ENCODE results near the gene ZNF2.

ZNF2 gene

GRCh38 chr2:95203911-95204310 is 38.3 kb downstream of the ZNF2 start:
- Histone ChIP-seq H3K4me1 (ENCODE audit: control insufficient read depth, insufficient read depth, low read length, poor library complexity, severe bottlenecking) (peaks cover 5% of the 10 kb centered on the region), H3K36me3 (ENCODE audit: control insufficient read depth, insufficient read depth, low read length) (no peaks in the 10 kb centered on the region), H3K27me3 (replicated peaks; ENCODE audit: control insufficient read depth, insufficient read depth, low read length, poor library complexity, severe bottlenecking) (no peaks in the 10 kb centered on the region), H3K9me3 (ENCODE audit: control insufficient read depth, low read length) (no peaks in the 10 kb centered on the region), H3K27ac (ENCODE audit: insufficient read depth, low read length, poor library complexity, severe bottlenecking) (no peak overlapping the region), H3K4me3 (ENCODE audit: insufficient read depth, low read depth, low read length, poor library complexity, severe bottlenecking) (no peak overlapping the region)
- no peak for DNase-seq

- H3K27me3 ChIP-seq (replicated peaks; ENCODE audit: control insufficient read depth, insufficient read depth, low read length, poor library complexity, severe bottlenecking), result no peaks in the 10 kb centered on the region
- no peak for DNase-seq
- no peak overlapping the region for H3K4me3 ChIP-seq (ENCODE audit: insufficient read depth, low read depth, low read length, poor library complexity, severe bottlenecking)
- H3K36me3 ChIP-seq (ENCODE audit: control insufficient read depth, insufficient read depth, low read length), result no peaks in the 10 kb centered on the region
- H3K4me1 ChIP-seq (ENCODE audit: control insufficient read depth, insufficient read depth, low read length, poor library complexity, severe bottlenecking), result peaks cover 5% of the 10 kb centered on the region
- no peaks in the 10 kb centered on the region for H3K9me3 ChIP-seq (ENCODE audit: control insufficient read depth, low read length)
- no peak overlapping the region for H3K27ac ChIP-seq (ENCODE audit: insufficient read depth, low read length, poor library complexity, severe bottlenecking)
Measured at GRCh38 chr2:95204396-95204795, 38.8 kb downstream of the ZNF2 start.

- Histone ChIP-seq H3K4me3 (ENCODE audit: insufficient read depth, low read depth, low read length, poor library complexity, severe bottlenecking) (no peak overlapping the region), H3K27ac (ENCODE audit: insufficient read depth, low read length, poor library complexity, severe bottlenecking) (no peak overlapping the region), H3K9me3 (ENCODE audit: control insufficient read depth, low read length) (no peaks in the 10 kb centered on the region), H3K36me3 (ENCODE audit: control insufficient read depth, insufficient read depth, low read length) (peaks cover 5% of the 10 kb centered on the region), H3K27me3 (replicated peaks; ENCODE audit: control insufficient read depth, insufficient read depth, low read length, poor library complexity, severe bottlenecking) (no peaks in the 10 kb centered on the region), H3K4me1 (ENCODE audit: control insufficient read depth, insufficient read depth, low read length, poor library complexity, severe bottlenecking) (peaks cover 5% of the 10 kb centered on the region)
- no peak for DNase-seq
Measured at GRCh38 chr2:95206096-95206495, 40.5 kb downstream of the ZNF2 start.

- Histone ChIP-seq H3K27me3 (replicated peaks; ENCODE audit: control insufficient read depth, insufficient read depth, low read length, poor library complexity, severe bottlenecking) (no peaks in the 10 kb centered on the region), H3K4me1 (ENCODE audit: control insufficient read depth, insufficient read depth, low read length, poor library complexity, severe bottlenecking) (peaks cover 5% of the 10 kb centered on the region), H3K9me3 (ENCODE audit: control insufficient read depth, low read length) (peaks cover 3% of the 10 kb centered on the region), H3K36me3 (ENCODE audit: control insufficient read depth, insufficient read depth, low read length) (peaks cover 16% of the 10 kb centered on the region), H3K27ac (ENCODE audit: insufficient read depth, low read length, poor library complexity, severe bottlenecking) (peak within 1 kb of the TSS; percentile 72), H3K4me3 (ENCODE audit: insufficient read depth, low read depth, low read length, poor library complexity, severe bottlenecking) (peak within 1 kb of the TSS; percentile 88)
- peak; percentile 55 to 65 (median 63) for DNase-seq
Measured at GRCh38 chr2:95207111-95207961, 41.7 kb downstream of the ZNF2 start, which contains the start of gene ZNF892. Gene ZNF892, plus strand, starts transcription at chr2:95207521. Its CDS starts 295 bp downstream, at chr2:95207816.

- DNase-seq, result no peak
- Histone ChIP-seq H3K36me3 (ENCODE audit: control insufficient read depth, insufficient read depth, low read length) (peaks cover 23% of the 10 kb centered on the region), H3K27ac (ENCODE audit: insufficient read depth, low read length, poor library complexity, severe bottlenecking) (no peak overlapping the region)
Measured at GRCh38 chr2:95208106-95208505, 42.5 kb downstream of the ZNF2 start.

GRCh38 chr2:95215018-95215612 is 49.5 kb downstream of the ZNF2 start:
- H3K27ac ChIP-seq (ENCODE audit: insufficient read depth, low read length, poor library complexity, severe bottlenecking), result no peak overlapping the region
- peaks cover 44% of the 10 kb centered on the region for H3K36me3 ChIP-seq (ENCODE audit: control insufficient read depth, insufficient read depth, low read length)
- no peak for DNase-seq
- H3K27me3 ChIP-seq (replicated peaks; ENCODE audit: control insufficient read depth, insufficient read depth, low read length, poor library complexity, severe bottlenecking), result no peaks in the 10 kb centered on the region
- no peaks in the 10 kb centered on the region for H3K4me1 ChIP-seq (ENCODE audit: control insufficient read depth, insufficient read depth, low read length, poor library complexity, severe bottlenecking)
- H3K4me3 ChIP-seq (ENCODE audit: insufficient read depth, low read depth, low read length, poor library complexity, severe bottlenecking), result no peak overlapping the region
- peaks cover 57% of the 10 kb centered on the region for H3K9me3 ChIP-seq (ENCODE audit: control insufficient read depth, low read length)

More at GRCh38 chr2:95208106-95208505, 42.5 kb downstream of the ZNF2 start:
- peaks cover 5% of the 10 kb centered on the region for H3K4me1 ChIP-seq (ENCODE audit: control insufficient read depth, insufficient read depth, low read length, poor library complexity, severe bottlenecking)
- peak overlapping the region; percentile 88 for H3K4me3 ChIP-seq (ENCODE audit: insufficient read depth, low read depth, low read length, poor library complexity, severe bottlenecking)
- no peaks in the 10 kb centered on the region for H3K27me3 ChIP-seq (replicated peaks; ENCODE audit: control insufficient read depth, insufficient read depth, low read length, poor library complexity, severe bottlenecking)
- peaks cover 5% of the 10 kb centered on the region for H3K9me3 ChIP-seq (ENCODE audit: control insufficient read depth, low read length)

- Histone ChIP-seq H3K27ac (ENCODE audit: insufficient read depth, low read length, poor library complexity, severe bottlenecking) (no peak overlapping the region), H3K27me3 (replicated peaks; ENCODE audit: control insufficient read depth, insufficient read depth, low read length, poor library complexity, severe bottlenecking) (no peaks in the 10 kb centered on the region), H3K9me3 (ENCODE audit: control insufficient read depth, low read length) (peaks cover 50% of the 10 kb centered on the region), H3K4me1 (ENCODE audit: control insufficient read depth, insufficient read depth, low read length, poor library complexity, severe bottlenecking) (no peaks in the 10 kb centered on the region), H3K36me3 (ENCODE audit: control insufficient read depth, insufficient read depth, low read length) (no peaks in the 10 kb centered on the region), H3K4me3 (ENCODE audit: insufficient read depth, low read depth, low read length, poor library complexity, severe bottlenecking) (no peak overlapping the region)
- DNase-seq, result no peak
Measured at GRCh38 chr2:95220449-95220848, 54.8 kb downstream of the ZNF2 start.

- no peak for DNase-seq
- Histone ChIP-seq H3K4me3 (ENCODE audit: insufficient read depth, low read depth, low read length, poor library complexity, severe bottlenecking) (no peak overlapping the region), H3K36me3 (ENCODE audit: control insufficient read depth, insufficient read depth, low read length) (no peaks in the 10 kb centered on the region), H3K4me1 (ENCODE audit: control insufficient read depth, insufficient read depth, low read length, poor library complexity, severe bottlenecking) (no peaks in the 10 kb centered on the region), H3K9me3 (ENCODE audit: control insufficient read depth, low read length) (peaks cover 27% of the 10 kb centered on the region), H3K27ac (ENCODE audit: insufficient read depth, low read length, poor library complexity, severe bottlenecking) (no peak overlapping the region), H3K27me3 (replicated peaks; ENCODE audit: control insufficient read depth, insufficient read depth, low read length, poor library complexity, severe bottlenecking) (no peaks in the 10 kb centered on the region)
Measured at GRCh38 chr2:95225658-95226057, 60.0 kb downstream of the ZNF2 start.

- DNase-seq, result no peak
Measured at GRCh38 chr2:95231723-95232122, 66.1 kb downstream of the ZNF2 start.

GRCh38 chr2:95232232-95232631 is 66.6 kb downstream of the ZNF2 start:
- Histone ChIP-seq H3K27me3 (replicated peaks; ENCODE audit: control insufficient read depth, insufficient read depth, low read length, poor library complexity, severe bottlenecking) (no peaks in the 10 kb centered on the region), H3K4me3 (ENCODE audit: insufficient read depth, low read depth, low read length, poor library complexity, severe bottlenecking) (no peak overlapping the region), H3K4me1 (ENCODE audit: control insufficient read depth, insufficient read depth, low read length, poor library complexity, severe bottlenecking) (no peaks in the 10 kb centered on the region), H3K9me3 (ENCODE audit: control insufficient read depth, low read length) (peaks cover 15% of the 10 kb centered on the region), H3K36me3 (ENCODE audit: control insufficient read depth, insufficient read depth, low read length) (no peaks in the 10 kb centered on the region), H3K27ac (ENCODE audit: insufficient read depth, low read length, poor library complexity, severe bottlenecking) (no peak overlapping the region)
- no peak for DNase-seq

More at GRCh38 chr2:95231723-95232122, 66.1 kb downstream of the ZNF2 start:
- no peaks in the 10 kb centered on the region for H3K27me3 ChIP-seq (replicated peaks; ENCODE audit: control insufficient read depth, insufficient read depth, low read length, poor library complexity, severe bottlenecking)
- H3K4me1 ChIP-seq (ENCODE audit: control insufficient read depth, insufficient read depth, low read length, poor library complexity, severe bottlenecking), result no peaks in the 10 kb centered on the region
- no peak overlapping the region for H3K27ac ChIP-seq (ENCODE audit: insufficient read depth, low read length, poor library complexity, severe bottlenecking)
- H3K9me3 ChIP-seq (ENCODE audit: control insufficient read depth, low read length), result peaks cover 15% of the 10 kb centered on the region
- H3K4me3 ChIP-seq (ENCODE audit: insufficient read depth, low read depth, low read length, poor library complexity, severe bottlenecking), result no peak overlapping the region
- no peaks in the 10 kb centered on the region for H3K36me3 ChIP-seq (ENCODE audit: control insufficient read depth, insufficient read depth, low read length)

All from effector memory CD4-positive, alpha-beta T cell (primary cell).